ENCODE results near the gene GPAM.

The GPAM gene

GRCh38 chr10:112145263-112145662 lies 38.3 kb downstream of the GPAM start:
- no peak for DNase-seq (ENCODE audit: insufficient read length, low spot score)
- no peak for TF ChIP-seq POLR2A (IDR thresholded peaks at IDR 0.05; ENCODE audit: low read depth, low read length)
- no peak for FAIRE-seq

DNA sequence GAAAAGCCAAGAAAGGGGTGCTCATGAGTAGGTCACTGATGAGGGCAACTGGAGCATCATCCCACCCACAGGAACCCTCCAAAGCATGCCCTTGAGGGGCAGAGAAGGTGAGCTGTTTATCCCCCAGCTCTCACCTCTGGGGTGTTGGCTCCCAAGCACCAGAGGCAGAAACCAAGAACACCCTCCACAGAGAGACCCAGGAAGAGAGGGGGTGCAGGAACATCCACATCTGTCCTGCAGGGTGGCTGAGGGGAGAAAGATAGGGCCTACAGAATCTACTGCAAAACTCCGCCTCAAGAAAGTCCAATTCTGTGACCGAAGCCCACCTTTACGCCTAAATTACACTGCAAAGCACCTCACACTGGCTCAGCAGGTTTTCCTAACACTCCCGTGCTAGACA lies 40.1 kb downstream of the GPAM start:
- TF ChIP-seq POLR2A (IDR thresholded peaks at IDR 0.05; ENCODE audit: low read depth, low read length) = no peak

DNA sequence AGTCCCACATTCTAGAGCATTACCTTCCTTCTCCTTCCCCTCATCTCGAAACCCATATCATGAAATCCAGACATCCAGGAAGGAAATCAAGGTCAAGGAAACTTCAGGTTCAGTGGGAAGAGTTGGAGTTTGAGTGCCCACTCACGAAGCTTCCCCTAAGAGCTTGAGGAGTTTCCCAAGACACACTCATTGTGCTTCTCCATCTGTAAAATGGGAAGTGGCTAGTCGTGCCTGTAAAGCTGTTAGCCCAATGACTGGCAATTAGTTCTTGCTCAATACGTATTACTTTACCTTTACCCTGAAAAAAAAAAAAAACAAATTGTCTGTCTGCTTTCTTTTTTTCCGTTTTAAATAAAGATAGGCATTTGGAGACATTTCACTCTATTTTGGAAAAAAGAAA lies 42.3 kb downstream of the GPAM start:
- FAIRE-seq = no peak
- no peak for TF ChIP-seq POLR2A (IDR thresholded peaks at IDR 0.05; ENCODE audit: low read depth, low read length)
- DNase-seq (ENCODE audit: insufficient read length, low spot score) = no peak

More for the DNA sequence above, 40.1 kb downstream of the GPAM start:
- DNase-seq (ENCODE audit: insufficient read length, low spot score) = no peak
- FAIRE-seq = no peak

- no peak for FAIRE-seq
Observed at GRCh38 chr10:112140110-112140970, 43.2 kb downstream of the GPAM start.

DNA sequence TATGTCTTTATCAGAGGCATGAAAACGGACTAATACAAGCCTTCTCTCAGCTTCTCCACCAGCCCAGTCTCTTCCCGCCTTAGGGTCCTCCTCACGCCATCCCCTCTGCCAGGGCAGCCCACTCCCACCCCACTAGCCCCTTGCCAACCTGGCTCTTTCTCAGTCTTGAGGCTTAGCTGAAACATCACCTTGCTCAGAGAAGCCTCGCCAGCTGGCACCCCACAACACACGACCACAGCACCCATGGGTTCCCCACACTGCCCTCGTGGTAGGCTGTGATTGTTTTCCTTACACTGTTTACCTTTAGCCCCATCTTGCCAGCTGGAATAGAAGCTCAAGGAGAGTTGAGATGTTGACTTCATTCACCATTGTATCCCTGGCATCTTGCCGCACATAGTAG lies 44.4 kb downstream of the GPAM start:
- no peak for FAIRE-seq
- no peak for TF ChIP-seq POLR2A (IDR thresholded peaks at IDR 0.05; ENCODE audit: low read depth, low read length)
- DNase-seq (ENCODE audit: insufficient read length, low spot score) = no peak

More at GRCh38 chr10:112140110-112140970, 43.2 kb downstream of the GPAM start:
- peak; percentile 74 for DNase-seq (ENCODE audit: insufficient read length, low spot score)
- no peak for TF ChIP-seq POLR2A (IDR thresholded peaks at IDR 0.05; ENCODE audit: low read depth, low read length)

GRCh38 chr10:112137154-112137987 lies 46.2 kb downstream of the GPAM start:
- no peak for FAIRE-seq
- no peak for TF ChIP-seq POLR2A (IDR thresholded peaks at IDR 0.05; ENCODE audit: low read depth, low read length)
- DNase-seq (ENCODE audit: insufficient read length, low spot score) = peak; percentile 78

GRCh38 chr10:112136486-112137153 lies 46.9 kb downstream of the GPAM start:
- TF ChIP-seq POLR2A (IDR thresholded peaks at IDR 0.05; ENCODE audit: low read depth, low read length) = no peak
- FAIRE-seq = no peak
- no peak for DNase-seq (ENCODE audit: insufficient read length, low spot score)

DNA sequence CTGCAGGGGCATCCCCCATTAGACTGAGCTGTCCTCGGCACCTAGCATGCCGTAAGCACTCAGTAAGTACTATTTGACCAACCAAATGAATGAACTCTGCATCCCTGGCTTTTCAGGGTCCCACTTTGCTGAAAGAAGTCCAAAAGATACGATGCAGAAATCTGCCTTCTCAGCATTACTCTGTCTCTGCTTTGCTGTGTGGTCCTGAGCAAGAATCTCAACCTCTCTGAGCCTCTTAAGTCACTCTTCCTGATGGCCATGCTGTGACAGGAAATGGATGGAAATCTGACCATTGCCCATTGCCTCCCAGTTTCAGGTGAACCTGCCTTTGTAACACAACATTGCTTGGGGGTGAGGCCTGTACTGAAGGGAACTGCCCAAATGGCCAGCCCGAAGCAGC lies 48.0 kb downstream of the GPAM start:
- no peak for FAIRE-seq
- DNase-seq (ENCODE audit: insufficient read length, low spot score) = no peak
- no peak for TF ChIP-seq POLR2A (IDR thresholded peaks at IDR 0.05; ENCODE audit: low read depth, low read length)

DNA sequence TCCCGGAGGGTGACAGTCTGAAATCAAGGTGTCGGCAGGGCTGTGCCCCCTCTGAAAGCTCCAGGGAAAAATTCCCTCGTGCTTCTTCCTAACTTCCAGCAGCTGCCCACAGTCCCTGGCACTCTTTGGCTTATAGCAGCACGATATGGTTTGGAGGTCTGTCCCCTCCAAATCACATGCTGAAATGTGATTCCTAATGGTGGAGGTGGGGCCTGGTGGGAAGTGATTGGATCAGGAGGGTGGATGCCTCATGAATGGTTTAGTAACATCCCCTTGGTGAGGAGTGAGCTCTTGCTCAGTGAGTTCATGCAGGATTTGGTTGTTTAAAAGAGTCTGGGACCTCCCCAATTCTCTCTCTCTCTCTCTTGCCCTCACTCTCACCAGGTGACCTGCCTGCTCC lies 51.1 kb downstream of the GPAM start:
- FAIRE-seq = no peak
- no peak for DNase-seq (ENCODE audit: insufficient read length, low spot score)
- TF ChIP-seq POLR2A (IDR thresholded peaks at IDR 0.05; ENCODE audit: low read depth, low read length) = no peak

DNA sequence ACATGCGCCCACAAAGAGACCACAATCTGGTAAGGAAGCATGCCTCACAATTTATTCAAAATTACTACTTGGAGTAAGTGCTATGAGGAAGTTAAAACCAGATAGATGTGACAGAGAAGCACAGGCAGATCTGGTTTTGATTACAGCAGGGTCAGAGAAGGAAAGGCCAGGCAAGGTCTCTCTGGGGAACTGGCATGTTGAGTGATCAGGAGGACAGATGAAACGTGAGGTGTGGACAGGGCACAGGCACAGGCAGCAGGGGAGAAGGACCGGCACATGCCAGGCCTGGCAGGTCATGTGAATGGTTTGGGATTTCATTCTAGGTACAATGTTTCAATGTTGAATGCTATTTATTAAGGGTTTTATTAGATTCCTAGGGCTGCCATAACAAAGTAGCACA lies 51.6 kb downstream of the GPAM start:
- TF ChIP-seq POLR2A (IDR thresholded peaks at IDR 0.05; ENCODE audit: low read depth, low read length) = no peak
- FAIRE-seq = no peak
- no peak for DNase-seq (ENCODE audit: insufficient read length, low spot score)

DNA sequence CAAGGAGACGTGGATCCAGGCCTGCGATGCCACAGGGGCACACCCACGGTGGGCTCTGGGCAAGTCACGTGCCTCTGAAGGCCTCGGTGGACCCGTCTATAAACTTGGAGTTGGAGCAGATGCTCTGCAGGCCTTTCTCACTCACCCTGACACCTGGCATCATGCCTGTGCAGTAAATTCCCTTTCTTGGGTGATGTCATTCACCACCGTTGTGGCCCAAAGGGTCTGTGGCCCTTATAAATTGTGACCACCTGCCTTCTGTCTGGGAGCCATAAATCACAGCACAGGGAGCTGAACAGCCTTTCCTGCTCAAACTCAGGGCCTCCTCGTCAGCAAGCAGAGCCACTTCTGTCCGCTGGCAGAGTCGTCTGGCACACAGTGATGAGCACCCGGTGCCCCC lies 52.2 kb downstream of the GPAM start:
- FAIRE-seq (no peak), DNase-seq (ENCODE audit: insufficient read length, low spot score) (no peak)
- TF ChIP-seq POLR2A (IDR thresholded peaks at IDR 0.05; ENCODE audit: low read depth, low read length) = no peak

GRCh38 chr10:112126901-112127300 lies 56.7 kb downstream of the GPAM start:
- FAIRE-seq = no peak
- DNase-seq (ENCODE audit: insufficient read length, low spot score) = no peak
- no peak for TF ChIP-seq POLR2A (IDR thresholded peaks at IDR 0.05; ENCODE audit: low read depth, low read length)

- no peak for DNase-seq (ENCODE audit: insufficient read length, low spot score)
- TF ChIP-seq POLR2A (IDR thresholded peaks at IDR 0.05; ENCODE audit: low read depth, low read length) = no peak
- FAIRE-seq = no peak
Observed at GRCh38 chr10:112126172-112126571, 57.4 kb downstream of the GPAM start.

GRCh38 chr10:112124866-112125265 lies 58.7 kb downstream of the GPAM start:
- TF ChIP-seq POLR2A (IDR thresholded peaks at IDR 0.05; ENCODE audit: low read depth, low read length) = no peak
- no peak for FAIRE-seq
- DNase-seq (ENCODE audit: insufficient read length, low spot score) = no peak

Measured in H54 (cell line).